GM18909 (cell line): ENCODE measurements around the gene TRIM25.

Experiments
- ATAC-seq: cut with Tn5 transposase; IDR thresholded peaks from one replicate; pipeline ENCODE4 v1.9.1; 2021; ENCODE audit warnings: mild to moderate bottlenecking; ENCODE audit not compliant: unreplicated experiment, poor library complexity

Gene TRIM25

GRCh38 chr17:56879280-56879679, 34.6 kb downstream of the TRIM25 start:
- ATAC-seq, result no peak

GRCh38 chr17:56876766-56877179, 37.1 kb downstream of the TRIM25 start:
- no peak for ATAC-seq

GRCh38 chr17:56870081-56870651, 43.7 kb downstream of the TRIM25 start:
- ATAC-seq, result peak; percentile 66

GRCh38 chr17:56868716-56869115, 45.1 kb downstream of the TRIM25 start:
- no peak for ATAC-seq

- ATAC-seq, result no peak
Measured at GRCh38 chr17:56867948-56868376, 45.9 kb downstream of the TRIM25 start.

GRCh38 chr17:56866496-56866895, 47.4 kb downstream of the TRIM25 start:
- ATAC-seq, result no peak

GRCh38 chr17:56866076-56866475, 47.8 kb downstream of the TRIM25 start:
- ATAC-seq, result no peak

- no peak for ATAC-seq
Measured at GRCh38 chr17:56863974-56864373, 49.9 kb downstream of the TRIM25 start.

GRCh38 chr17:56861899-56862298, 52.0 kb downstream of the TRIM25 start:
- no peak for ATAC-seq

- ATAC-seq, result no peak
Measured at GRCh38 chr17:56851008-56851407, 62.8 kb downstream of the TRIM25 start.

GRCh38 chr17:56850591-56850990, 63.3 kb downstream of the TRIM25 start:
- no peak for ATAC-seq

- no peak for ATAC-seq
Measured at GRCh38 chr17:56849131-56849530, 64.7 kb downstream of the TRIM25 start.

- no peak for ATAC-seq
Measured at GRCh38 chr17:56847106-56847505, 66.7 kb downstream of the TRIM25 start.

- ATAC-seq, result no peak
Measured at GRCh38 chr17:56845934-56846333, 67.9 kb downstream of the TRIM25 start.

- ATAC-seq, result no peak
Measured at GRCh38 chr17:56842577-56842976, 71.3 kb downstream of the TRIM25 start.

- no peak for ATAC-seq
Measured at GRCh38 chr17:56838687-56839086, 75.2 kb downstream of the TRIM25 start.
